Neutrophil (primary cell): ENCODE data around the gene QRFP.

Source experiments
- H3K27ac ChIP-seq: fragments of 200-600 bp; sonication (generic); 2 replicates; pipeline ENCODE4 v1.5.1; 2016; ENCODE audit warnings: mild to moderate bottlenecking, moderate library complexity
- H3K27me3 ChIP-seq: fragments of 200-600 bp; sonication (generic); 2 replicates; pipeline ENCODE4 v1.6.0; 2016; ENCODE audit warnings: mild to moderate bottlenecking
- H3K36me3 ChIP-seq: fragments of 200-600 bp; sonication (generic); 2 replicates; pipeline ENCODE4 v1.5.1; 2017
- H3K4me1 ChIP-seq, 2 experiments: fragments of 200-600 bp in 1 of 2; sonication (generic) in 1 of 2; 1 replicate in 1 of 2; 2 replicates in 1 of 2; pipeline versions ENCODE4 v1.5.1 to v1.6.1; 2013 to 2016; ENCODE audit warnings: low read depth in 1 of 2, low read length in 1 of 2, mild to moderate bottlenecking in 1 of 2, moderate library complexity in 1 of 2; ENCODE audit not compliant: control insufficient read depth in 1 of 2, insufficient read depth in 1 of 2
- H3K4me3 ChIP-seq, 2 experiments: fragments of 200-600 bp in 1 of 2; sonication (generic) in 1 of 2; 1 replicate in 1 of 2; 2 replicates in 1 of 2; pipeline ENCODE4 v1.5.1; 2013 to 2016; ENCODE audit warnings: low read depth in 1 of 2, low read length in 1 of 2, mild to moderate bottlenecking in 1 of 2, moderate library complexity in 1 of 2
- H3K9me3 ChIP-seq: fragments of 200-600 bp; sonication (generic); 2 replicates; pipeline ENCODE4 v1.5.1; 2016
- CTCF ChIP-seq: fragments of 200-600 bp; sonication (generic); IDR thresholded peaks from 2 replicates; pipeline ENCODE4 v1.5.1; 2016; ENCODE audit warnings: antibody characterized with exemption

QRFP gene

GRCh38 chr9:130886981-130887380 is 9.6 kb downstream of the QRFP start:
- peaks cover 76% of the 10 kb centered on the region for H3K36me3 ChIP-seq
- H3K27me3 ChIP-seq = no peaks in the 10 kb centered on the region
- H3K9me3 ChIP-seq = no peaks in the 10 kb centered on the region
- H3K4me3 ChIP-seq = no peak overlapping the region
- no peak for TF ChIP-seq CTCF
- H3K4me1 ChIP-seq = no peaks in the 10 kb centered on the region
- H3K27ac ChIP-seq = no peak overlapping the region

GRCh38 chr9:130885484-130886375 is 10.9 kb downstream of the QRFP start:
- TF ChIP-seq CTCF = no peak
- Histone ChIP-seq H3K9me3 (no peaks in the 10 kb centered on the region), H3K4me1 (no peaks in the 10 kb centered on the region), H3K27me3 (no peaks in the 10 kb centered on the region), H3K4me3 (no peak overlapping the region), H3K27ac (no peak overlapping the region), H3K36me3 (peaks cover 86% of the 10 kb centered on the region)

GRCh38 chr9:130884542-130885483 is 11.8 kb downstream of the QRFP start:
- Histone ChIP-seq H3K9me3 (no peaks in the 10 kb centered on the region), H3K27ac (no peak overlapping the region), H3K4me1 (no peaks in the 10 kb centered on the region), H3K36me3 (peaks cover 89% of the 10 kb centered on the region), H3K4me3 (no peak overlapping the region), H3K27me3 (no peaks in the 10 kb centered on the region)
- TF ChIP-seq CTCF = no peak

GRCh38 chr9:130884111-130884531 is 12.5 kb downstream of the QRFP start:
- TF ChIP-seq CTCF = no peak
- Histone ChIP-seq H3K36me3 (peaks cover 95% of the 10 kb centered on the region), H3K4me1 (no peaks in the 10 kb centered on the region), H3K9me3 (no peaks in the 10 kb centered on the region), H3K27ac (no peak overlapping the region), H3K4me3 (no peak overlapping the region), H3K27me3 (no peaks in the 10 kb centered on the region)

GRCh38 chr9:130883479-130883878 is 13.1 kb downstream of the QRFP start:
- Histone ChIP-seq H3K9me3 (no peaks in the 10 kb centered on the region), H3K27me3 (no peaks in the 10 kb centered on the region), H3K36me3 (peaks cover 92% of the 10 kb centered on the region), H3K4me1 (no peaks in the 10 kb centered on the region), H3K4me3 (no peak overlapping the region), H3K27ac (no peak overlapping the region)
- TF ChIP-seq CTCF = no peak
